Activated B cell treated with CpG ODN at 0.5 μM for 24 hours (primary cell): Measurements from ENCODE around the gene SLC29A2. TPM values are rescaled to one million over a fixed set of nuclear protein-coding genes. Genes with fewer than 3 reads are reported as not detected.
A peak's percentile ranks its signal among the peaks of the same experiment; 100 is the strongest.

Experiments
- ATAC-seq: fragments of 200-7000 bp; cut with Tn5 transposase; one replicate; pipeline ENCODE4 v1.10.0; 2021; ENCODE audit warnings: low read depth, mild to moderate bottlenecking, moderate library complexity
- CTCF ChIA-PET: fragments of 350-600 bp; sonication (Branson Sonifier 250); formaldehyde crosslinking; loops from one replicate; lab custom pipeline; 2021; ENCODE audit warnings: antibody characterized with exemption; lab: Charles Lee
- POLR2A ChIA-PET: fragments of 350-600 bp; sonication (Branson Sonifier 250); formaldehyde crosslinking; loops from one replicate; lab custom pipeline; 2021; ENCODE audit warnings: antibody characterized with exemption; lab: Charles Lee
- DNase-seq: peaks from one replicate; pipeline ENCODE4 v3.0.0; 2022
- H3K27ac Mint-ChIP-seq: one replicate; pipeline ENCODE4 v1.8.0; 2020; ENCODE audit warnings: mixed read lengths
- H3K27me3 Mint-ChIP-seq: one replicate; pipeline ENCODE4 v1.8.0; 2021; ENCODE audit warnings: mixed read lengths
- H3K36me3 Mint-ChIP-seq: one replicate; pipeline ENCODE4 v1.8.0; 2021; ENCODE audit warnings: low read depth, mixed read lengths
- H3K4me1 Mint-ChIP-seq: one replicate; pipeline ENCODE4 v1.8.0; 2021; ENCODE audit warnings: mixed read lengths
- H3K4me3 Mint-ChIP-seq: one replicate; pipeline ENCODE4 v1.8.0; 2020; ENCODE audit warnings: mild to moderate bottlenecking, mixed read lengths
- H3K9me3 Mint-ChIP-seq: one replicate; pipeline ENCODE4 v1.8.0; 2020; ENCODE audit warnings: mixed read lengths
- intact Hi-C: fragments of 100-400 bp; cut with micrococcal nuclease; formaldehyde crosslinking; loops from one replicate; pipeline ENCODE4 v1.15.1; 2024
- total RNA-seq: library from RNA; stranded (reverse); gene quantifications from 2 replicates; pipeline ENCODE4 v1.2.3, GENCODE V29; 2022
- TF ChIP-seq, protein P1 (sequence below): fragments of 200-600 bp; IDR thresholded peaks from one replicate; pipeline ENCODE4 v1.8.0; 2022; ENCODE audit warnings: antibody characterized with exemption, mild to moderate bottlenecking

The SLC29A2 gene, protein sequence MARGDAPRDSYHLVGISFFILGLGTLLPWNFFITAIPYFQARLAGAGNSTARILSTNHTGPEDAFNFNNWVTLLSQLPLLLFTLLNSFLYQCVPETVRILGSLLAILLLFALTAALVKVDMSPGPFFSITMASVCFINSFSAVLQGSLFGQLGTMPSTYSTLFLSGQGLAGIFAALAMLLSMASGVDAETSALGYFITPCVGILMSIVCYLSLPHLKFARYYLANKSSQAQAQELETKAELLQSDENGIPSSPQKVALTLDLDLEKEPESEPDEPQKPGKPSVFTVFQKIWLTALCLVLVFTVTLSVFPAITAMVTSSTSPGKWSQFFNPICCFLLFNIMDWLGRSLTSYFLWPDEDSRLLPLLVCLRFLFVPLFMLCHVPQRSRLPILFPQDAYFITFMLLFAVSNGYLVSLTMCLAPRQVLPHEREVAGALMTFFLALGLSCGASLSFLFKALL
- 13.5 and 17.1 TPM in 2 replicates for total RNA-seq

DNA sequence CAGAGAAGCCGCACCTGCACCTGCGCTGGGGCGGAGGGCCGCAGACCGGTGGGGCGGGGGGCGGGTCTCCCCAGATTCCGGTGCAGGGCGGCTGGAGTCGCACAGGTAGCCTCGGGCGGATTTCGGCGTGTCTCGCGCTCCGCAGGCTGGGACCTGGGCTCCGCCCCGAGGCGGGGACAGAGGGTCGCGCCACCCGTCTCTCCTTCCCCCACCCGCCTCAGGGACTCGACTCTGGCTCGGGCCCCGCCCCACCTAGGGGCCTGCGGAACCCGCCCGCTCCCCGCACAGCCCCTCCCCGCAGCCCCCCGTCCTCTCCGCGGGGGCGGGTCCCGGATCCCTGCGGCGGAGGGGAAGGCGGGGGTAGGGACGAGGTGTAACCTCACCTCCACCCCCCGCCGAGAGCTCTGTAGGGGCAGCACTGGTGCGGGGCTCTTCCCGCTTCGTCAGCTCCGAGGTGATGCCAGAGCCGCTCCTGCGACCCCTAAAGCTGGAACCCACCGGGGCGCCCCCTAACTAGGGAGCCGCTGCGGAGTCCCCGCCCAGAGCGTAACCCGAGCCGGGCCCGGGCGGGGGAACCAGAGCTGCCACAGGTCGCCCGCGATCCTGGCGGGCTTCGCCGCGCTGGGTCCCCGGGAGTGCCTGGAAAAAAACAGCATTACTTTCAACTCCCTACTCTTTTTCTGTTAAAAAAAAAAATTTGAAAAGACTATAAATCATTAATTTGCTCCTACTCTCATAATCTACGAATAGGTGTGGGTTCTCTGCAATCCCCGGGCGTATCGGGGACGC is at the start of gene SLC29A2:
Gene SLC29A2, minus strand, starts transcription at position 134 of the 789 bp plus-strand sequence. CDS start 169 bp downstream, outside the sequence.
- peaks cover 5% of the 10 kb centered on the region for H3K36me3 Mint-ChIP-seq
- peak within 1 kb of the TSS; percentile 90 for H3K4me3 Mint-ChIP-seq
- POLR2A ChIA-PET: interaction anchor here (0.6 to 3.2 kb wide), 20 partner anchors 8 to 980 kb away, joined by 3 to 34 read pairs (median 4); partner anchors contain the start of genes ACTN3, B4GAT1, BRMS1 and CD248
- peaks cover 15% of the 10 kb centered on the region for H3K4me1 Mint-ChIP-seq
- intact Hi-C loops: loop anchor here (1.0 to 5.0 kb wide), 6 partner anchors 14 to 585 kb away; partner anchors contain the start of genes PC and PELI3
- ATAC-seq (peak; percentile 87), DNase-seq (peak; percentile 78)
- TF ChIP-seq, protein P1, sequence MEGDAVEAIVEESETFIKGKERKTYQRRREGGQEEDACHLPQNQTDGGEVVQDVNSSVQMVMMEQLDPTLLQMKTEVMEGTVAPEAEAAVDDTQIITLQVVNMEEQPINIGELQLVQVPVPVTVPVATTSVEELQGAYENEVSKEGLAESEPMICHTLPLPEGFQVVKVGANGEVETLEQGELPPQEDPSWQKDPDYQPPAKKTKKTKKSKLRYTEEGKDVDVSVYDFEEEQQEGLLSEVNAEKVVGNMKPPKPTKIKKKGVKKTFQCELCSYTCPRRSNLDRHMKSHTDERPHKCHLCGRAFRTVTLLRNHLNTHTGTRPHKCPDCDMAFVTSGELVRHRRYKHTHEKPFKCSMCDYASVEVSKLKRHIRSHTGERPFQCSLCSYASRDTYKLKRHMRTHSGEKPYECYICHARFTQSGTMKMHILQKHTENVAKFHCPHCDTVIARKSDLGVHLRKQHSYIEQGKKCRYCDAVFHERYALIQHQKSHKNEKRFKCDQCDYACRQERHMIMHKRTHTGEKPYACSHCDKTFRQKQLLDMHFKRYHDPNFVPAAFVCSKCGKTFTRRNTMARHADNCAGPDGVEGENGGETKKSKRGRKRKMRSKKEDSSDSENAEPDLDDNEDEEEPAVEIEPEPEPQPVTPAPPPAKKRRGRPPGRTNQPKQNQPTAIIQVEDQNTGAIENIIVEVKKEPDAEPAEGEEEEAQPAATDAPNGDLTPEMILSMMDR: no peak
- no peaks in the 10 kb centered on the region for H3K27me3 Mint-ChIP-seq
- CTCF ChIA-PET: interaction anchor here (0.8 to 4.2 kb wide), 5 partner anchors 12 to 67 kb away, joined by 3 to 31 read pairs (median 4); partner anchors contain the start of gene MRPL11
- peak within 1 kb of the TSS; percentile 94 for H3K27ac Mint-ChIP-seq
- H3K9me3 Mint-ChIP-seq: no peaks in the 10 kb centered on the region

DNA sequence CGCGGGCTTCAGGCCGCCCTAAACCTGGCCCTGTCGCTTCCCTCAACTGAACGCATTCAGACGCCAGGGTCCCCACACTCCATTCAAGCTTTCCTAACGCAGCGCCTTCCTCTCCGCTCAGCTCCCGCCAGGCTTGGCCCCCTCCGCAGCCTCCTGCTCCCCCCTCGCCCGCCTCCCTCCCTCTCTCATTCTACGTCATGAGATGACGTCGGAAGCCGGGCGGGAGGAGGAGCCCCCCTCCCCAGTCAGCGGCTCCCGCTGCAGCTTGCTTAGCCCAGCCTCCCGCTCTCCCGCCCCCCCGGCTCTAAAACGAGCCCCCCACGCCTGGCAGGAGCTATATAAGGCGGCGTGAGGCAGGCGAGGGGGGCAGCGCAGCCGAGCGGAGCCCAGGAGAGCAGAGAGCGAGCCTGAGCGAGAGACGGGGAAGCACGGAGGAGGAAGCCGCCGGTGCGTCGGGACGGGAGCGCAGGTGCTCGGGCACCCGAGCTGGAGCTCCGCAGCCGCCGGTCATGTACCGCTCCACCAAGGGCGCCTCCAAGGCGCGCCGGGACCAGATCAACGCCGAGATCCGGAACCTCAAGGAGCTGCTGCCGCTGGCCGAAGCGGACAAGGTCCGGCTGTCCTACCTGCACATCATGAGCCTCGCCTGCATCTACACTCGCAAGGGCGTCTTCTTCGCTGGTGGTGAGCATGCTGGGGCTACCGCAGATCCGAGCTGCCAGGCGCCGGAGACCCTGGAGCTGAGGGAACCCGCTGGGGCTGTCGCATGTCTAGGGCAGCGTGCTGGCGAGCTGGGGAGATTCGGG is 49.3 kb upstream of the SLC29A2 start, which contains the start of gene NPAS4:
Gene NPAS4, plus strand, starts transcription at position 365 of the 806 bp plus-strand sequence. Its CDS starts 145 bp downstream, at position 510.
- Mint-ChIP-seq H3K9me3 (no peaks in the 10 kb centered on the region), H3K36me3 (no peaks in the 10 kb centered on the region), H3K27ac (no peak within 1 kb of the TSS), H3K4me3 (no peak within 1 kb of the TSS), H3K4me1 (peaks cover 9% of the 10 kb centered on the region), H3K27me3 (peaks cover 37% of the 10 kb centered on the region)
- intact Hi-C loops: loop anchor here (1.0 to 2.0 kb wide), 2 partner anchors 18 to 46 kb away; partner anchors contain the start of gene PELI3
- DNase-seq (no peak), ATAC-seq (no peak)
- POLR2A ChIA-PET: interaction anchor here (0.8 to 1.7 kb wide), 9 partner anchors 11 to 217 kb away, joined by 3 to 18 read pairs (median 5); partner anchors contain the start of genes BBS1, DPP3, MRPL11 and PELI3
- TF ChIP-seq, protein P1: no peak
- CTCF ChIA-PET: interaction anchor here (1.0 to 1.6 kb wide), 5 partner anchors 9 to 58 kb away, joined by 3 to 10 read pairs (median 4); partner anchors contain the start of gene MRPL11

DNA sequence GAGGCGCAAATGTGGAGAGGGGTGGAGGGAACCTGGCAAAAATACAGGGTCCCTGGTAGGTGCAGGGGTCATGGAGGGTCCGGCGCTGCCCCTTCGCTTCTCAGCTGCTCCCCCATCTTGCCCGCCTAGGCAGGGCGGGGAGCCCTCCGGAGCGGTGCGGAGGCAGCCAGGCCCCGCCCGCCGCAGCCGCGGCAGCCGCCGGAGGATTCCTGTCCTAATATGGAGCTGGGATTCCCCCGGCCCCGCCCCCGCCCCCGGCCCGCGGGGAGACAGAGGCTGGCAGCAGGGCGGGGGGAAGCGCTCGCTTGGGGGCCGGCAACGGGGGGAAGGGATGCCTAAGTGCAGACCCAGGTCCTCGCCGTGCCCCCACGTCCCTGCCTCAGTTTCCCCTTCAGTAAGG is 48.3 kb upstream of the SLC29A2 start:
- no peaks in the 10 kb centered on the region for H3K36me3 Mint-ChIP-seq
- no peak overlapping the region for H3K27ac Mint-ChIP-seq
- no peaks in the 10 kb centered on the region for H3K9me3 Mint-ChIP-seq
- ATAC-seq (no peak), DNase-seq (no peak)
- intact Hi-C loops: loop anchor here (2.0 kb wide), 1 partner anchor 47 kb away; the partner anchor contains the start of gene PELI3
- ChIA-PET CTCF (interaction anchor here (1.1 kb wide), 1 partner anchor 48 kb away, joined by 3 read pairs; no protein-coding TSS in a partner anchor), POLR2A (no interaction called here)
- peaks cover 47% of the 10 kb centered on the region for H3K27me3 Mint-ChIP-seq
- H3K4me3 Mint-ChIP-seq: no peak overlapping the region
- peaks cover 9% of the 10 kb centered on the region for H3K4me1 Mint-ChIP-seq
- TF ChIP-seq, protein P1: no peak

DNA sequence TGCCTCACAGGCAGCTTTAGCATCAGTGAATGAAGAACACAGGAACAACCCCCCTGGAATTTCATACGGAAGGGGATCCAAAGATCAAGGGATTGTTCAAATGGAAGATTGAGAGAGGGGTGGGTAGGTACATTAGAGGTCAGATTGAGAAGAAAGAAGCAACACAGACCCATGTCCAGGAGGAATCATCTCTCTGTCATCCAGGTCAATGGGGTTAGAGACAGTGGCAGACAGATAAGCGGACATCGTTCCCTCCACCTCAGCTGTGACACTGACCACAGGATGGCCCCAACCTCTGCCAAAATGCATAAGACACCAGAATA is 47.4 kb upstream of the SLC29A2 start:
- DNase-seq: no peak
- Mint-ChIP-seq H3K4me3 (no peak overlapping the region), H3K27ac (peak overlapping the region; percentile 44), H3K27me3 (peaks cover 55% of the 10 kb centered on the region), H3K4me1 (peaks cover 9% of the 10 kb centered on the region), H3K36me3 (no peaks in the 10 kb centered on the region), H3K9me3 (no peaks in the 10 kb centered on the region)
- ATAC-seq: no peak
- intact Hi-C loops: no loop called here
- CTCF ChIA-PET: interaction anchor here (1.1 kb wide), 1 partner anchor 49 kb away, joined by 3 read pairs; no protein-coding TSS in a partner anchor
- TF ChIP-seq, protein P1: no peak
- POLR2A ChIA-PET: interaction anchor here (0.6 kb wide), 1 partner anchor 126 kb away, joined by 4 read pairs; no protein-coding TSS in a partner anchor
